GM12873 (cell line): ENCODE data around the gene MAD1L1.

ENCODE experiments used
- TF ChIP-seq, protein P1 (sequence below): IDR thresholded peaks from 2 replicates; pipeline ENCODE4 v1.5.1; 2012; ENCODE audit warnings: low read depth, mild to moderate bottlenecking, moderate library complexity, low read length, control low read depth; ENCODE audit not compliant: insufficient read depth; ENCODE audit errors: missing control alignments

Gene MAD1L1

DNA sequence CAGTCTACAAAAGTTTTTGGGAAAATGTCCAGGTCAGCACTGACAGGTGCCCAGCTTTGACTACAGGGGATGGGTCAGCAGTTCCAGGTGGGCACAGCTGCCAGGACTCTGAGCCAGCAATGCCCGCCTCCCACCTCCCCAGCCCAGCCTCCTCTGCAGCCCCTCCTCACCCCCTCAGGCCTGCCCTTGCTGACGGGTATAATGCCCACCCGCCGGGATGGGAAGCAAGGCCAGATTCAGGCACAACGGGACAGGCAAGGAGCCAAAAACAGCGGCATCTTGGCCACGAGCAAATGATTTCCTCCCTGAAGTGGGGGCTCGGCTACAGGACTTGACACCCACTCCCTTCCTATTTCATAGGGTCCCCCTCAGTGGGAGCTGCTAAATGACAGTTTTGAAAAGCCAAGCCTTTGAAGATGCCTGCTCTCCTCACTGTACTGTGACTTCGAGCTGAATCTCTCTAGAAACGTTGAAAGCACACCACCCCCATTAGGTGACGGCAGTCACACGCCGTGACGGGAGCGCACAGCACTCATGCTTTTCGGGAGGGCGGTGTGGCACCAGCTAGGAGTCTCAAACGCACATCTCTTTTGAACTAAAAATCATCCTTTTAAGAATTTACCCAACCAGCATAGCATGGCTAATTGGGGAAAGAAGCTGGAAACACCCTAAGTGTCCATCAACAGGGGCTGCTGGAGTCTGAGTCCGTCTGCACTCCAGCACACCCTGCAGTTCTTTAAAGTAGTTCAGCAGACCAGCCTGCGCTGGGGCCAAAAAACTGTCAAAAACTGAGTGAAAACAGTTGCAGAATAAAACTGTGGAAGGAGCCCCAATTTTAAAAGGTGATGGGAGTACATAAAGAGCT is 29.6 kb downstream of the MAD1L1 start:
- TF ChIP-seq, protein P1, sequence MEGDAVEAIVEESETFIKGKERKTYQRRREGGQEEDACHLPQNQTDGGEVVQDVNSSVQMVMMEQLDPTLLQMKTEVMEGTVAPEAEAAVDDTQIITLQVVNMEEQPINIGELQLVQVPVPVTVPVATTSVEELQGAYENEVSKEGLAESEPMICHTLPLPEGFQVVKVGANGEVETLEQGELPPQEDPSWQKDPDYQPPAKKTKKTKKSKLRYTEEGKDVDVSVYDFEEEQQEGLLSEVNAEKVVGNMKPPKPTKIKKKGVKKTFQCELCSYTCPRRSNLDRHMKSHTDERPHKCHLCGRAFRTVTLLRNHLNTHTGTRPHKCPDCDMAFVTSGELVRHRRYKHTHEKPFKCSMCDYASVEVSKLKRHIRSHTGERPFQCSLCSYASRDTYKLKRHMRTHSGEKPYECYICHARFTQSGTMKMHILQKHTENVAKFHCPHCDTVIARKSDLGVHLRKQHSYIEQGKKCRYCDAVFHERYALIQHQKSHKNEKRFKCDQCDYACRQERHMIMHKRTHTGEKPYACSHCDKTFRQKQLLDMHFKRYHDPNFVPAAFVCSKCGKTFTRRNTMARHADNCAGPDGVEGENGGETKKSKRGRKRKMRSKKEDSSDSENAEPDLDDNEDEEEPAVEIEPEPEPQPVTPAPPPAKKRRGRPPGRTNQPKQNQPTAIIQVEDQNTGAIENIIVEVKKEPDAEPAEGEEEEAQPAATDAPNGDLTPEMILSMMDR, result no peak

DNA sequence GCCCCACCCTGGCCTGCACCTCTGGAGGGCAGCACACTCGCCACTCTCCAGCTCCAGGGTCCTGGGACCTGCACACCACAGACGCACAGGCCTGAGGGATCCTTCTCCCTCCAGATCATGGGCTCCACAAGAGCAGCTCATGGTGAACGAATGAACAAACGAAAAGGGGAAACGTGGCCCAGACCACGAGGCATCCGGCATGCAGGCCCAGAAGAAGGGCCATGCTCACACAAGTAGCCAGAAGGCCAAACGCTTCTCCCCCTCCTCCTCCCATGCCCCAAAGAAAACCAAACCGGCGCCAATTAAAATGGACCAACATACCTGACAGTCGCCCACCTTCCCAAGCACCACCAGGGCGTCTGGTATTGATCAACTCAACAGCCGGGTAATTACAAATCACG is 30.4 kb downstream of the MAD1L1 start:
- TF ChIP-seq, protein P1, result no peak

GRCh38 chr7:2201686-2202360 is 30.9 kb downstream of the MAD1L1 start:
- TF ChIP-seq, protein P1, result no peak

DNA sequence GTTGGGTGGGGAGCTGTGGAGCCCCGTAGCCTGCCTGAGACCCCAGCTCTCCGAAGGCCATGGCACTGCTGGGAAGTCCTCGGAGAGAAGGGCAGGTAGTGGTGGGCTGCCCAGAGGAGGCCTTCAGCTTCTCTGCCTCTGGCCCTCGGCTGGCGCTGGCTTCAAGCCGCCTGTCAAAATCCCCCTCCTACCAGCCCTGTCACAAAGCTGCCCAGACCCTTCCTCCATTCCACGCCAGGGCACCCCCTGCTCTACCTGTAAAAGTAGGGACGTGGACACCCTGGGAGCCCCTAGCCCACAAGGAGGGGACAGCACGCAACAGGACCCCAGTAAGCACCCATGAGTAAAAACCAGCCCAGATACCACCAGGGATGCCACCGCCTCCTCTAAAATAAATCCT is 31.6 kb downstream of the MAD1L1 start:
- TF ChIP-seq, protein P1, result no peak

GRCh38 chr7:2200584-2200980 is 32.2 kb downstream of the MAD1L1 start:
- TF ChIP-seq, protein P1, result no peak

DNA sequence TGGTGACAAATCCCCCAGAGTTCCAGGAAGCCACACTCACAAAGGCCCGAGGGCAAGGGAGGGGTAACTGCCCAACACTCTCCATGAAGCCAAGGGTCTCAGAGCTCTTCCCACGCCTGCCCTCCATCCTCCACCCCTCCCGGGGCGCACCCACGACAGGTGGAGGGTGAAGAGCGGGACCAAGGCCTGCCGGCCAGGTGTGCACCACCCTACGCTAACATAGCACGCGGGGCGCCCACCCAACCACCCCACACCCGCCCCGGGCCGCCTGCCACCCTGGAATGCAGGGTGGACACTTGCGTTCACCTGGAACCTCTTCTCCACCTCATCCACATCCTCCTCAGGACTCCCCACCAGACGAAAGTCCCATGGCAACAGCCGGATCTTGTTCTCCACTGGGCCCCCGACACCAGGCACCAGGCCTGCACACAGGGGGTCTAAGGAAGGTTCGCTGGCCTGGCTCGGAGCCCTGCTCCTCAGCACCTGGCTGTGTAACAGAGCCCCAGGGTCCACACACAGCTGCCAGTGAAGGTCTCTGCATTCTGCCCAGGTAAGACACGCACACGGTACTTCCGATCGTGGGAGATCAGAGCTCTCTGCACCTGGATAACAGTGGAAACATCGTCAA is 32.7 kb downstream of the MAD1L1 start:
- TF ChIP-seq, protein P1, result no peak

GRCh38 chr7:2199528-2199927 is 33.2 kb downstream of the MAD1L1 start:
- TF ChIP-seq, protein P1, result no peak
